Astrocyte of the cerebellum (primary cell): Measurements from ENCODE around the gene STPG4.

Experiments
- DNase-seq: peaks from one replicate; pipeline ENCODE4 v3.0.0-alpha.2; 2011; ENCODE audit warnings: low read depth
- H3K4me3 ChIP-seq: 2 replicates; pipeline ENCODE4 v1.5.1; 2011; ENCODE audit warnings: mild to moderate bottlenecking, low read depth, low read length, moderate library complexity
- in situ Hi-C: cut with HindIII; loops from 2 replicates; pipeline ENCODE4 v1.10.0; 2017; ENCODE audit warnings: low sequenced_read_pairs
- TF ChIP-seq, protein P1 (sequence below): IDR thresholded peaks from 2 replicates; pipeline ENCODE4 v1.5.1; 2012; ENCODE audit warnings: low read length, low read depth, moderate library complexity, mild to moderate bottlenecking; ENCODE audit errors: missing control alignments

Gene STPG4

DNA sequence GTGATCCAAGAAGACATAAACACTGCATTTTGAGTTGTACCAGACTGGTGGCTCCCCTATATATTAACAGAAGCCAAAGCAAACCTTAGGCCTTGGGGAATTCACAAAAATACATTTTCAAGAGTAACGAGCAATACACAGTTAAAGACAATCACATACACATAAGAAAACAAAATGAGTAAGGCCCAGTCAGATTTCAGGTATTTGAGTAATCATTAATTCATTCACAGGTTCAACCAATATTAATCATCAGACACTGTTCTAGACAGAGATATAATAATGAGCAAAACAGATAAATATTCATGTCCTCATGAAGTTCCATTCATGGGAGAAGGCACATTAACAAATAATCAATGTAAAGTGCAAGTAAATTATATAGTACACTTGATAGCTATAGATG, 9.6 kb downstream of the STPG4 start:
- DNase-seq, result no peak
- no peak overlapping the region for H3K4me3 ChIP-seq
- TF ChIP-seq, protein P1, sequence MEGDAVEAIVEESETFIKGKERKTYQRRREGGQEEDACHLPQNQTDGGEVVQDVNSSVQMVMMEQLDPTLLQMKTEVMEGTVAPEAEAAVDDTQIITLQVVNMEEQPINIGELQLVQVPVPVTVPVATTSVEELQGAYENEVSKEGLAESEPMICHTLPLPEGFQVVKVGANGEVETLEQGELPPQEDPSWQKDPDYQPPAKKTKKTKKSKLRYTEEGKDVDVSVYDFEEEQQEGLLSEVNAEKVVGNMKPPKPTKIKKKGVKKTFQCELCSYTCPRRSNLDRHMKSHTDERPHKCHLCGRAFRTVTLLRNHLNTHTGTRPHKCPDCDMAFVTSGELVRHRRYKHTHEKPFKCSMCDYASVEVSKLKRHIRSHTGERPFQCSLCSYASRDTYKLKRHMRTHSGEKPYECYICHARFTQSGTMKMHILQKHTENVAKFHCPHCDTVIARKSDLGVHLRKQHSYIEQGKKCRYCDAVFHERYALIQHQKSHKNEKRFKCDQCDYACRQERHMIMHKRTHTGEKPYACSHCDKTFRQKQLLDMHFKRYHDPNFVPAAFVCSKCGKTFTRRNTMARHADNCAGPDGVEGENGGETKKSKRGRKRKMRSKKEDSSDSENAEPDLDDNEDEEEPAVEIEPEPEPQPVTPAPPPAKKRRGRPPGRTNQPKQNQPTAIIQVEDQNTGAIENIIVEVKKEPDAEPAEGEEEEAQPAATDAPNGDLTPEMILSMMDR, result no peak
- in situ Hi-C loops, result no loop called here

DNA sequence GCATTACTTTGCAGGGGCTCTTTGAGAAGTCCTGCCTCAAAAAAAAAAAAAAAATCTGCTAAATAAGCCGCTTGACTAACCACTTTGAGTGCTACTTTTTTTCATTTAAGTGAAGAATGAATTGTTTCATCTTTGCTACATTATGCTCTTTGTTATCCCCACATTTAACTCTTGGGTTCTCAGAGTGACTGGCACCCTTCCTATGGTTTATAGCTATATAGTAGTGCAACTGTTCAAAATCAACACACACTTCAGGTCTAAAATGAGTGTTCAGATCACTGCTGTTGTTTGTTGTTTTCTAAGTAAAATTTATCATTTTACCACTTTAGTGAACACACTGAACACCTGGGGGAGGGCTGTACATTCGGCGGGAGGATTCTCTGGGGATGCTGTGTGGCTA, 13.6 kb downstream of the STPG4 start:
- TF ChIP-seq, protein P1, result no peak
- in situ Hi-C loops, result no loop called here
- DNase-seq, result no peak

GRCh38 chr2:47134386-47135090, 20.6 kb downstream of the STPG4 start:
- in situ Hi-C loops, result no loop called here
- H3K4me3 ChIP-seq, result no peak overlapping the region
- DNase-seq, result no peak
- TF ChIP-seq, protein P1, result no peak

More for the DNA sequence above, 13.6 kb downstream of the STPG4 start:
- no peak overlapping the region for H3K4me3 ChIP-seq

GRCh38 chr2:47133046-47133445, 22.1 kb downstream of the STPG4 start:
- DNase-seq, result no peak
- TF ChIP-seq, protein P1, result no peak
- H3K4me3 ChIP-seq, result no peak overlapping the region
- in situ Hi-C loops, result no loop called here

- TF ChIP-seq, protein P1, result no peak
These were observed 25.9 kb downstream of the STPG4 start for GRCh38 chr2:47129191-47129706.

DNA sequence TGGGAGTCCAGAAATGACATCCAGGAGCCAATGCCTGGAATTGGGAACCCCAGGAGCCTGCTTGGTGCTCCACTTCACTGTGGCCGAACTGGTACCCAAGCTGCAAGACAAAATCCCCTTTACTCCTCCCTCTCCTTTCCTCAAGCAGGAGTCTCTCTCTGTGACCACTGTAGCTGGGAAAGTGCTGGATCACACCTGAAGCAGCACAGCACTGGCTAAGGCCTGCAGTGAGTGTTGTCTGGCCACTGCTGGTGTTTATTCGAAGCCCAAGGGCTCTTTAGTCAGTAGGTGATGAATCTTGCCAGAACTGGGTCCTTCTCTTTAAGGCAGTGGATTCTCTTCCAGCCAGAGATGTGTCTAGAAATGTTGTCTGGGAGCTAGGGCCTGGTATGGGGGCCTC, 26.4 kb downstream of the STPG4 start:
- H3K4me3 ChIP-seq, result no peak overlapping the region
- in situ Hi-C loops, result no loop called here
- TF ChIP-seq, protein P1, result no peak

More at GRCh38 chr2:47129191-47129706, 25.9 kb downstream of the STPG4 start:
- in situ Hi-C loops, result no loop called here
- DNase-seq, result no peak
- no peak overlapping the region for H3K4me3 ChIP-seq

More for the DNA sequence above, 26.4 kb downstream of the STPG4 start:
- no peak for DNase-seq
